ENCODE data around the gene PFKM. TPM values are rescaled to one million over a fixed set of nuclear protein-coding genes. Genes with fewer than 3 reads are reported as not detected.

The PFKM gene
- total and polyA plus RNA-seq, 2 of the 4 experiments (the other 2 are of a cell fraction) = 56.7 to 82.6 TPM

DNA sequence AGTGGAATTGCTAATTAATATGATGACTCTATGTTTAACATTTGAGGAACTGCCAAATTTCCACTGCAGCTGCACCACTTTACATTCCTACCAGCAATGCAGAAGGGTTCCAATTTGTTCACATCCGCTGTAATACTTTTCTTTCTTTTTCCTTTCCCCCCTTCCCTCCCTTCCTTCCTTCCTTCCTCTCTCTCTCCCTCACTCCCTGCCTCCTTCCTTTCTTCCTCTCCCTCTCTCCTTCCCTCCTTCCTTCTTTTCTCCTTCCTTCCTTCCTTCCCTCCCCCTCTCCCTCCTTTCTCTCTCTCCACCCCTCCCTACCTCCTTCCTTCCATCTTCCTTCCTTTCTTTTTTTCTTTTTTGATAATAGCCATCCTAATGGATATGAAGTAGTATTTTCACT lies 3.2 kb upstream of the PFKM start:
- Histone ChIP-seq H3K9ac (ENCODE audit: low read depth, low read length) (no peak overlapping the region), H2BK15ac (ENCODE audit: low read depth, low read length) (no peak overlapping the region), H3K23ac (ENCODE audit: low read depth, low read length) (no peak overlapping the region), H3K27ac (ENCODE audit: insufficient read depth, low read length) (no peak overlapping the region), H2BK120ac (ENCODE audit: low read depth, low read length) (no peak overlapping the region), H3K4ac (ENCODE audit: low read depth, low read length) (no peak overlapping the region), H2AK5ac (ENCODE audit: low read depth, low read length) (no peak overlapping the region), H3K18ac (ENCODE audit: low read depth, low read length) (no peak overlapping the region), H3K14ac (replicated peaks; ENCODE audit: low read depth, low read length) (no peak overlapping the region), H4K20me1 (ENCODE audit: insufficient read depth, low read length) (no peaks in the 10 kb centered on the region), H3K56ac (ENCODE audit: extremely low read depth, insufficient read depth, low read length) (no peak overlapping the region), H4K8ac (ENCODE audit: low read depth in 2 of 2, low read length in 2 of 2) (no peak overlapping the region), H3K79me1 (ENCODE audit: low read depth in 1 of 2, low read length in 2 of 2) (peaks cover 12 to 18% of the 10 kb centered on the region in 2 experiments), H2BK5ac (ENCODE audit: low read depth, low read length, poor library complexity, severe bottlenecking) (no peak overlapping the region), H3K9me3 (ENCODE audit: control insufficient read depth, insufficient read depth, low read length) (no peaks in the 10 kb centered on the region), H3K4me1 (ENCODE audit: control insufficient read depth, insufficient read depth, low read length) (no peaks in the 10 kb centered on the region), H3K4me3 (ENCODE audit: insufficient read depth, low read depth, low read length) (no peak overlapping the region), H2BK20ac (ENCODE audit: low read depth, low read length) (no peak overlapping the region), H2AFZ (replicated peaks; ENCODE audit: low read length, poor library complexity) (no peak overlapping the region), H4K91ac (ENCODE audit: insufficient read depth, low read depth, low read length) (no peak overlapping the region), H3K9me1 (ENCODE audit: insufficient read depth, low read length) (peaks cover 8% of the 10 kb centered on the region), H4K5ac (ENCODE audit: low read depth, low read length) (no peak overlapping the region), H2AK9ac (replicated peaks; ENCODE audit: low read depth, low read length, poor library complexity) (no peak overlapping the region), H3K4me2 (ENCODE audit: low read depth, low read length) (no peak overlapping the region), H3K27me3 (ENCODE audit: control insufficient read depth, insufficient read depth, low read length) (peaks cover 13% of the 10 kb centered on the region), H3K36me3 (ENCODE audit: control insufficient read depth, insufficient read depth, low read length) (no peaks in the 10 kb centered on the region)
- in situ Hi-C loops (cut with MboI; ENCODE audit: low sequenced_read_pairs) = no loop called here
- ChIA-PET CTCF (no interaction called here), POLR2A (ENCODE audit: unreplicated experiment) (no interaction called here)
- BruUV-seq (replicated peaks) = no TSS peak
- intact Hi-C loops (cut with micrococcal nuclease) = no loop called here
- no peak for DNase-seq
- ATAC-seq (ENCODE audit: low read depth) = no peak
- 70% methylated on average over 1 of the region's 1 CpG; no CpG with 5 or more reads in 1 of the 2 experiments for WGBS, 2 experiments (ENCODE audit: extremely low coverage in 2 of 2, insufficient read length in 1 of 2)
- TF ChIP-seq POLR2A (IDR thresholded peaks at IDR 0.05; ENCODE audit: low read depth, low read length) (no peak), CTCF (conservative IDR thresholded peaks at IDR 0.05; ENCODE audit: low read depth, low read length) (no peak), MXI1 (IDR thresholded peaks at IDR 0.05; ENCODE audit: borderline replicate concordance, low read depth, low read length) (no peak), SMC3 (IDR thresholded peaks at IDR 0.05; ENCODE audit: low read depth, low read length) (no peak), NFE2L2 (IDR thresholded peaks at IDR 0.05; ENCODE audit: low read depth, low read length) (no peak), RFX5 (IDR thresholded peaks at IDR 0.05; ENCODE audit: low read depth, low read length) (no peak), MAFK (IDR thresholded peaks at IDR 0.05; ENCODE audit: low read depth, low read length) (no peak)
- dilution Hi-C loops (cut with HindIII; ENCODE audit: low sequenced_read_pairs, unreplicated experiment) = no loop called here
